Natural killer cell (primary cell): Measurements from ENCODE around the gene ZNF276. TPM values are rescaled to one million over a fixed set of nuclear protein-coding genes. Genes with fewer than 3 reads are reported as not detected.

Experiments used
- ATAC-seq, 3 donors: fragments of 150-1000 bp in 2 of 3; fragments of 200-7000 bp in 1 of 3; cut with Tn5 transposase; 1 replicate in 1 of 3; 2 replicates in 2 of 3; pipeline ENCODE4 v1.10.0; 2021; ENCODE audit warnings: mild to moderate bottlenecking in 2 of 3, moderate library complexity in 2 of 3
- DNase-seq, 2 donors: peaks; one replicate each; pipeline versions ENCODE4 v3.0.0 to v3.0.0-alpha.2; 2013 to 2021; ENCODE audit warnings: mixed read lengths in 1 of 2
- H3K27ac ChIP-seq: one replicate; pipeline ENCODE4 v1.5.1; 2013; ENCODE audit warnings: mild to moderate bottlenecking, low read length
- H3K27me3 ChIP-seq: one replicate; pipeline ENCODE4 v1.6.1; 2013; ENCODE audit warnings: low read length; ENCODE audit not compliant: control insufficient read depth, insufficient read depth
- H3K36me3 ChIP-seq: one replicate; pipeline ENCODE4 v1.6.1; 2013; ENCODE audit warnings: low read length; ENCODE audit not compliant: control insufficient read depth, insufficient read depth
- H3K4me1 ChIP-seq: one replicate; pipeline ENCODE4 v1.6.1; 2013; ENCODE audit warnings: low read length; ENCODE audit not compliant: control insufficient read depth, insufficient read depth
- H3K4me3 ChIP-seq: one replicate; pipeline ENCODE4 v1.5.1; 2013; ENCODE audit warnings: low read length
- H3K9me3 ChIP-seq: one replicate; pipeline ENCODE4 v1.6.1; 2013; ENCODE audit warnings: low read length; ENCODE audit not compliant: control insufficient read depth, insufficient read depth
- H3K27ac Mint-ChIP-seq, 2 donors: one replicate each; pipeline ENCODE4 v1.8.0; 2022; ENCODE audit warnings: mild to moderate bottlenecking in 2 of 2, mixed read lengths in 2 of 2, moderate library complexity in 1 of 2
- H3K27me3 Mint-ChIP-seq, 2 donors: one replicate each; pipeline ENCODE4 v1.8.0; 2022; ENCODE audit warnings: low read depth in 2 of 2, mixed read lengths in 2 of 2
- H3K36me3 Mint-ChIP-seq: one replicate; pipeline ENCODE4 v1.8.0; 2022; ENCODE audit warnings: mixed read lengths
- H3K4me1 Mint-ChIP-seq, 2 donors: one replicate each; pipeline ENCODE4 v1.8.0; 2022; ENCODE audit warnings: mixed read lengths in 2 of 2
- H3K4me3 Mint-ChIP-seq: one replicate; pipeline ENCODE4 v1.8.0; 2022; ENCODE audit warnings: mild to moderate bottlenecking, moderate library complexity, mixed read lengths
- H3K9me3 Mint-ChIP-seq, 2 donors: one replicate each; pipeline ENCODE4 v1.8.0; 2022; ENCODE audit warnings: mixed read lengths in 2 of 2
- CTCF ChIP-seq: fragments of 200-600 bp; IDR thresholded peaks from one replicate; pipeline ENCODE4 v1.8.0; 2022; ENCODE audit warnings: antibody characterized with exemption
- WGBS: methylation state at CpG from one replicate; pipeline ENCODE4 v1.1.7; 2013; ENCODE audit warnings: missing lambda C conversion rate; ENCODE audit not compliant: insufficient coverage; 5-methylcytosine and 5-hydroxymethylcytosine counted together
- intact Hi-C: fragments of 100-400 bp; cut with micrococcal nuclease; formaldehyde crosslinking; loops from one replicate; pipeline ENCODE4 v1.14.2; 2022
- total RNA-seq, 4 donors: library from RNA; stranded (reverse); fragments of 120-200 nt in 1 of 4; gene quantifications; one replicate each; pipeline versions ENCODE4 v1.2.3 to v1.2.4, GENCODE V29; 2013 to 2022

ZNF276 gene
- total RNA-seq, 3 donors from 2014 or later (not counting 1 experiment from before 2014, with no cell fraction given): 146 to 206 (median 186) TPM

- Histone ChIP-seq H3K4me1 (no peaks in the 10 kb centered on the region), H3K4me3 (no peak overlapping the region), H3K9me3 (no peaks in the 10 kb centered on the region), H3K27me3 (no peaks in the 10 kb centered on the region), H3K27ac (no peak overlapping the region), H3K36me3 (no peaks in the 10 kb centered on the region)
- TF ChIP-seq CTCF: no peak
- no peaks in the 10 kb centered on the region for H3K9me3 Mint-ChIP-seq
- H3K27ac Mint-ChIP-seq: no peak overlapping the region
- ATAC-seq (no peak), DNase-seq (no peak)
- H3K36me3 Mint-ChIP-seq: no peaks in the 10 kb centered on the region
- intact Hi-C loops: no loop called here
- WGBS: 100% methylated on average over 1 of the region's 2 CpGs
- no peak overlapping the region for H3K4me3 Mint-ChIP-seq
- H3K27me3 Mint-ChIP-seq: no peaks in the 10 kb centered on the region
- H3K4me1 Mint-ChIP-seq: no peaks in the 10 kb centered on the region
These were observed 43.1 kb upstream of the ZNF276 start for GRCh38 chr16:89678258-89678657.

GRCh38 chr16:89685916-89686315, 35.4 kb upstream of the ZNF276 start:
- H3K27me3 ChIP-seq: no peaks in the 10 kb centered on the region
- Mint-ChIP-seq H3K27ac (peak overlapping the region in 1 of 2 donors; percentile 92), H3K9me3 (no peaks in the 10 kb centered on the region), H3K4me1 (peaks cover 7 to 20% of the 10 kb centered on the region in 2 donors), H3K4me3 (peak overlapping the region; percentile 17), H3K27me3 (no peaks in the 10 kb centered on the region), H3K36me3 (no peaks in the 10 kb centered on the region)
- ATAC-seq (no peak), DNase-seq (no peak)
- H3K27ac ChIP-seq: no peak overlapping the region
- no peak overlapping the region for H3K4me3 ChIP-seq
- H3K36me3 ChIP-seq: peaks cover 5% of the 10 kb centered on the region
- WGBS: no CpG with 5 or more reads among the region's 1 CpG
- TF ChIP-seq CTCF: no peak
- peaks cover 19% of the 10 kb centered on the region for H3K4me1 ChIP-seq
- H3K9me3 ChIP-seq: no peaks in the 10 kb centered on the region
- intact Hi-C loops: loop anchor here (2.0 kb wide), 1 partner anchor 15 kb away; the partner anchor contains the start of gene SPATA2L

GRCh38 chr16:89686520-89687091, 34.7 kb upstream of the ZNF276 start, which contains the start of gene CDK10:
Gene CDK10, plus strand, starts transcription at chr16:89686689. Its CDS starts 22 bp downstream, at chr16:89686711.
- Histone ChIP-seq H3K27me3 (no peaks in the 10 kb centered on the region), H3K9me3 (no peaks in the 10 kb centered on the region), H3K36me3 (peaks cover 10% of the 10 kb centered on the region), H3K27ac (peak within 1 kb of the TSS; percentile 60), H3K4me1 (peaks cover 19% of the 10 kb centered on the region), H3K4me3 (peak within 1 kb of the TSS; percentile 52)
- peak; percentile 86 to 87 (median 86) for ATAC-seq
- DNase-seq: peak; percentile 92 to 94
- no peak for TF ChIP-seq CTCF
- peak within 1 kb of the TSS; percentile 96 for H3K4me3 Mint-ChIP-seq
- H3K4me1 Mint-ChIP-seq: peaks cover 7 to 20% of the 10 kb centered on the region in 2 donors
- intact Hi-C loops: loop anchor here (2.0 kb wide), 1 partner anchor 14 kb away; the partner anchor contains the start of gene SPATA2L
- H3K27me3 Mint-ChIP-seq: no peaks in the 10 kb centered on the region
- no peaks in the 10 kb centered on the region for H3K9me3 Mint-ChIP-seq
- H3K27ac Mint-ChIP-seq: peak within 1 kb of the TSS; percentile 89 to 92
- under 1% methylated on average over 67 of the region's 67 CpGs for WGBS
- no peaks in the 10 kb centered on the region for H3K36me3 Mint-ChIP-seq
